ENCODE results near the gene CLDN25.
"Not testable (repeated sequence)": the region's sequence is repeated elsewhere in the genome, so short reads cannot be mapped to it uniquely, and the experiment has no call there.

CLDN25 gene

DNA sequence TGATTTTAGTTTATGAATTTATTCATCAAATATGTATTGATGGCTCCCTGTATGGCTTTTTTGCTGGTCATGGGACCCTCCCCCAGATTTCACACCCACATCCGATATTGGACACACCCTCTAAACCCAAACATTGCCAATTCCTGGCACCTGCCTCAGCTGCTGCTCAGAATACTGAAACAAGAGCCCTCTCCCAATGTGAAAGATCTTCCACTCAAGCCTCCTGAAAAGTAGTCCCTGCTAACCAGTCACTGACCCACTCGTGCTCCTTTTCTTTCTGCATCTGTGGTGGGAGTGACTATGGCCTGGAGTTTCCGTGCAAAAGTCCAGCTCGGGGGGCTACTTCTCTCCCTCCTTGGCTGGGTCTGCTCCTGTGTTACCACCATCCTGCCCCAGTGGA lies at the start of gene CLDN25:
Gene CLDN25, plus strand, starts transcription at position 301 of the 400 bp plus-strand sequence. Its CDS starts 0 bp downstream, at position 301.
- no peak for DNase-seq

DNA sequence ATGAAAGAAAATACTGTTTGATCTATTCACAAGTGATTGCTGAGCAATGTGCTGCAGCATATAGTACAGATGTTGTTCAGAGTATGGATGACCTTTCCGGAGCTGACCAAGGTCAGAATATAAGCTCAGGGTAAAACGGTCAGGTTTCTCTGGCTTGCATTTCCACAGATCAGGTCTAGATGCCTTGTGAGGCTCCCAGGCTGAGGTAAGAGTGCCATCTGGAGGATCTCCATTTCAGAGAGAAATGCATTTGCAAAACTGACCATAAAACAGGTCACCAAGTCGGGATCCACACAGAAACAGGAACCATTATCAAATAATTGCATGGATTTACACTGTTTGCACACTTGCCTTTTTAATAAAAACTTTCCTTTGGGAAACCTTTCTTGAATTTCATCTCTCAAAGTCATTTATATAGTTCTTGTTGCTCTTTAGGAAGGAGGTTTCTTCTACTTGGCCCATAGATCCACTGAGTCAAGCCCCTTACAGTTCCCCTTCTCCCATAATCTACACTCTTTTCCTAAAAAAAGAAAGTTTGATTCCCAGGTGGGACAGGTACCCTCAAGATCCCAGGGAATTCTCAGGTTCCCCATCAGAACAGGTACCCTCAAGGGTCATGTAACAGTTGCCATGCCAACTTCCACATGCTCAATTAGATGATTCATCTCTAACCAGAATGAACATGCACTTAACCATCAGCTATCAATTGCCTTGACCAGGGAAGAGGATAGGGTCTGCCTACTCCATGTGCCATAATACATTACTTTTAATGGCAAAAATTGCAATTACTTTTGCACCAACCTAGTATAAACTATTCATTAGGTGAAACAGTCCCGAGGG lies 48.5 kb upstream of the CLDN25 start:
- peak; percentile 74 for DNase-seq

DNA sequence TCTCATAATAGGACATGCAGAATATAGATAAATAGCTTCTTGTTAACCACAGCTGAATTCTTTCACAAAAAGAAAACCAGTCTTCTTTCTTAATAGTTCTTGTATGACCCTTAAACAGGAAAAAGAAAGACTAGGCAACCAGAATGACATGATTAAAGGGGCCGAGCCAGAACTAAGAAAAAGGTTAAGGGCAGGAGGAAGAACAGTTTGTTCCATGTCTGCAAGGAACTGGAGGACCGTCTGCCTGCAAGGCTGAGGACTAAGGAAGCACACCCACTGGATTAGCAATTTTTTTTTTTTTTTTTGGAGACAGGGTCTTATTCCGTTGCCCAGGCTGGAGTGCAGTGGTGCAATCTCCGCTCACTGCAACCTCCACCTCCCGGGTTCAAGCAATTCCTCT lies 47.5 kb upstream of the CLDN25 start:
- DNase-seq: no peak

DNA sequence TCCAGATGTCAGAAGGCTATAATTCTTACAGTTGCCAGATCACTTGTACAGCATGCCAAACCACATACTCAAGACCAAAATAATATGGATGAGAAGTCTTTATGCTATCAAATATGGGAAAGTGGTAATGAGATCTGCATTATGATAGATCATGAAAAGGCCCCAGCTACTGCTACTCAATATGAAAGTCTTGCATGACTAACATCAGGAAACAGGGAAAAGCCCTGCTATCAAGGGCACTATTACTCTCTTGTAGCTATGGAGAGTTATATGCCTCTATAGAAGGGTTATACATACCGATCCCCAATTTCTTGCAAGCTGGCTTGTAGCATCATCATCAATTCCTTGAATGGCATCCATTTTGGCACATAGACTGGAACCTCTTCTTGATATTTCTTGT lies 43.3 kb upstream of the CLDN25 start:
- DNase-seq: no peak

DNA sequence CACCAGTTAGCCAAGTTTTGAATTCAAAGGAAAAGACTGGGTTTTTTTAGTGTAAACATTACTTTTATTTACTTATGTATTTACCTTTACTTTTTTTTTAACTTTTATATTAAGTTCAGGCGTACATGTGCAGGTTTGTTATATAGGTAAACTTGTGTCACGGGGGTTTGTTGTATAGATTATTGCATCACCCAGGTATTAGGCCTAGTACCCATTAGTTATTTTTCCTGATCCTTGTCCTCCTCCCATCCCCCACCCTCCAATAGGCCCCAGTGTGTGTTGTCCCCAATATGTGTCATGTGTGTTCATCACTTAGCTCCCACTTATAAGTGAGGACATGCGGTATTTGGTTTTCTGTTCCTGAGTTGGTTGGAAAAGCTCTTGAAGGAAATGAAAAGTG lies 26.7 kb upstream of the CLDN25 start:
- no peak for DNase-seq

DNA sequence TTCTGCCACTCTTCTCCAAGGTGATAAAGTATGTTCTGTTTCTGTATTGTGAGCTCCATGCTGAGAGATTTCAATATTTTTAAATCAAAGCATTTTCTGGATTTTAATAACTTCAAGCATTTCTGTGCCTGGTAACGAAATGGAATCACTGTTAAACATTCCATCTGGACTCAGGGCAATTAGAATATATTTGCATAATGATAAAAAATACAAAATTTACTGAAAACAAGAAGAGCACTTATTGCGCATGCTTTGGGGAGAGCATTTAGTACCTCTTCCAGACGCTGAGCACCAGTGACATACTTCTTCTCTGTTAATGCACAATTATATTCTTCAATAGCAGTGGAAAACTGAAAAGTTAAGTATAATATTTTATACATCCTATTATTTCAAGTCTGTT lies 19.4 kb upstream of the CLDN25 start:
- DNase-seq: no peak

DNA sequence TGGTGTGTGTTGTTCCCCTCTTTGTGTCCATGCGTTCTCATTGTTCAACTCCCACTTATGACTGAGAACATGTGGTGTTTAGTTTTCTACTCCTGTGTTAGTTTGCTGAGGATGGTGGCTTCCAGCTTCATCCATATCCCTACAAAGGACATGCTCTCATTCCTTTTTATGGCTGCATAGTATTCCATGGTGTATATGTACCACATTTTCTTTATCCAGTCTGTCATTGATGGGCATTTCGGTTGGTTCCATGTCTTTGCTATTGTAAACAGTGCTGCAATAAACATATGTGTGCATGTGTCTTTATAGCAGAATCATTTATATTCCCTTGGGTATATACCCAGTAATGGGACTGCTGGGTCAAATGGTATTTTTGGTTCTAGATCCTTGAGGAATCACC lies 16.6 kb upstream of the CLDN25 start:
- not testable (repeated sequence) for DNase-seq

DNA sequence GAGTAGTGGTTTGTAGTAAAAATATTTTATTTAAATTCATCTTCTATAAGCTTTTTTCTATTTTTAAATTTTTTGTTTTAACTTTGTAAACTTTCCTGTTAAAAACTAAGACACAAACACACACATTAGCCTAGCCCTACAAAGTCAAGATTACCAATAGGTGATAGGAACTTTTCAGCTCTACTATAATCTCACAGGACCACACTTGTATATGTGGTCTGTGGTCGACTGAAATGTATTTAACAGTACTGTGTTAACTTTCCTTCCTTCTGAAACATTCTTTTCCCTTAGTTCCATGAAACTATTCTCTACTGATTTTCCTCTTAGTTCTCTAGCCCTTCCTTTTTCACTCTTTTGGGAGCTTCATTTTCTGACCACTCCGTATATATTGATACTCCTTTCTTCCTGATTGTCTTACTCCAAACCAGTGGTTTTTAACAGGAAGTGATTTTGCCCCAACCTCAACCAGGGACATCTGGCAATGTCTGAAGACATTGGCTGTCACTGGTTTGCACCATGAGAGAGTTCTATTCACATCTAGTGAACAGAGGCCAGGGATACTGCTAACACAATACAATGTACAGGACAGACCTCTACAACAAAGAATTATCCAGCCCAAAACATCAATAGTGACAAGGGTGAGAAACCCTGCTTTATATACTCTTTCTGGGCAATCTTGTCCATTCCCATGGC lies 14.9 kb upstream of the CLDN25 start:
- no peak for DNase-seq

DNA sequence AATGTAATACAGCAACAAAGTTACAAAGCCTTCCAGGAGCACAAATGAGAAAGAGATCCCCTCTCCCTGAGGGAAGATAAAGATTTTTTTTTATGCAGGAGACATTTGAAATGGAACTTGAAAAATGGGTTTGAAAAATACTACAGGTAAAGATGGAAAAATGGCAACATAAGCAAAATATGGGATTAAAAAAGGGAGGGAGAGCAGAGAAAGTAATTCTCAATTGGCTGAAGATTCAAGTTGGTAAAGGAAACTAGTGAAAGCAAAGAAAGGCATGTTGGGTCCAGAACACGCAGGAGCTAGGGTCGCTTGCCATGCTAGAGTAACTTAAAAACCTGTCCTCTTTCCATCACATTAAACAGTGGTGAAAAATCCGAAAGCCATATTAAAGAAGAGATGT lies 7.6 kb upstream of the CLDN25 start:
- no peak for DNase-seq

DNA sequence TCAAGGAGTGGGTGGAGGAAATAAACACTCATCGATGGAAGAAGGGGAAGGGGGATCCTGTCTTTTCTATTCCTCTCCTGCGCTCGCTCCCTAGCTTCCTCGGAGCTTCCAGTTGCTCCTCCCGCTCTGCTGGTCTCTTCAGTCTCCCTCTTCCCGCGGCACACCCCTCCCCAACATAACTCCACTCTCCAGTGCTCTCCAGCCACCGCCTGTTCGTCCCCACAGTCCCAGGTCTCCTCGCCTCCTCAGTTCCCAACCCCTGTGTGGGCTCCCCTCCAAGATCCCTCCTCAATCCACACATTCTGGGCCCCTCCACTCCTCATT lies 6.5 kb upstream of the CLDN25 start:
- peak; percentile 55 for DNase-seq

DNA sequence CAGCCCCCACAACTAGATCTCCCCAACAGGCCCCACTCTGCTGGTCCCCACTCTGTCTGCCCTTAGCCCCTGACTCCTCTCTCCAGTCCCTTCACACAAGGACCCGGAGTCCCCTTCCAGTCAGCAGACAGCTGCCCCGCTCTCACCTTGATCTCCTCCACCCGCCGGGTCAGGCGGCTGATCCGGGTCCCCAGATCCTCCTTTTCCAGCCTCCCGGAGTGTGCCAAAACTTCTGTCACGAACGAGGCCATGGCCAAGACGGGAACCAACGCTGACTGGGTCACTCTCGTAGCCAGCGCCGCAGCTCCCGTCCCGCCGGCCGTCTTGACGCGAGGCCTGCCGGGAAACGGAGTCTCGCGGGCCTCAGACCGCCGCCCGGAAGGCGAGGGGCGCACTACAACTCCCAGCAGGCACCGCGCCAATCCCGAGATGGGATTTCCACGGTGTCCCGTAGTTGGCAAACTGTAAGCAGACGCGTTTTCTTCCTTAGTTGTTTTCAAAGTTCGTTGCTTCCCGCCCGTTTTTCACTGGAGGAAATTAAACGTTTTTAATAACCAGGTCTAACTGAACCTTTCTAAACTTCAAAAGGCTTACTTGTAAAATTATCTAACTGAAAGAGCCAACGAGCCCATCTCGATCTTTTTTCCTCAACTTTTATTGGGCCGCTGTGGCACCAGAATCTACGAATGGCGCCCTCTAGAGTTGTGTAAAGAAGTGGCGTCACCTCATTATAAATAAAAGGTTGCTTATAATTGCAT lies 6.0 kb upstream of the CLDN25 start, which contains the start of gene ZW10:
Gene ZW10, minus strand, starts transcription at position 277 of the 758 bp plus-strand sequence. Its CDS starts 26 bp downstream, at position 251.
- DNase-seq: peak; percentile 96

DNA sequence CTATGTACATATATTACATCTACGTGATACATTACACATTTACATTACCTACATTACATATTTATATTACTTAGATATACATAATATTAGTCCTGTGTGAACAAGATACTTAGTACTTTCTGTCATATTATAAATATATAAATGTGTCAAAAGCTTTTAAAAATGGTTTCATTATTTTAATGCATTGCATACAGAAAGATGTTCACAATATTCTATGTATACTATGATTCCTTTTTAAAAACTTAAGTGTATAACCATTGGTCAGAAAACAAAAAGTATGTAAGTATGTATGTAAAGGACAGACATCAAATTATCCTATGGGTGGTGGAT lies 5.5 kb upstream of the CLDN25 start:
- DNase-seq: no peak

DNA sequence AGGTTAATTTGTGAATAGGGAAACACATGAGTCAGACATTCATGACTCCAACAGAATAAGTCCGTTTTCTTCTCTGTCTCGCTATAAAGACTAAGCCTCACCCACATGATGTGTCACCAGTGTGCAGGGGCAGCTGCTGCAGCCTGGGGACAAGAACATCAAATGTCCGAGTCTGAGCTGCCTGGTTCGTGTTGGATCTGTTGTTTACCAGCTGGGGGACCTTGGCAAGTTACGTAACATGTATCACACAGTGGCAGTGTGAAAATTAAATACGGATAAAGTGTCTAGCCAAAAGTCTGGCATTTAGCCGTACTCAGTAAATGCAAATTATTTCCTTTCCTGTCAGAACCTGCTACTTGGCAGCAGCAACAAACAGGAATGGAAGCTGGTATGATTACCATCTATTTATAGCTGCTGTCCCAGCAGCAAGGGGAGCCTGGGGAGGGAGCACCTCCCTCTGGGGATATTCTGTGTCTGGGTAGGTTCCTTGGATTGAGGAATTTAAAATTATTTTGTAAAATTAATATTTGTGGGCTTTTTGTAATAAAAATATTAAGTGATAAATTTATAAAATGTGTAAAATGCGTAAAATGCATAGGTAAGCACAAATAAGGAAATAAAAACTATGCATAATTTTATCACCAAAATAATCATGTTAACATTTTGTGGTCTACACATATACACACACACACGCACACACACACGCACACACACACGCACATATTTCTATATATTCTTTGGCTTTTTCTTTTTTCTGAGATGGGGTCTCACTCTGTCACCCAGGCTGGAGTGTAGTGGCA lies 1.3 kb upstream of the CLDN25 start:
- DNase-seq: peak; percentile 22

DNA sequence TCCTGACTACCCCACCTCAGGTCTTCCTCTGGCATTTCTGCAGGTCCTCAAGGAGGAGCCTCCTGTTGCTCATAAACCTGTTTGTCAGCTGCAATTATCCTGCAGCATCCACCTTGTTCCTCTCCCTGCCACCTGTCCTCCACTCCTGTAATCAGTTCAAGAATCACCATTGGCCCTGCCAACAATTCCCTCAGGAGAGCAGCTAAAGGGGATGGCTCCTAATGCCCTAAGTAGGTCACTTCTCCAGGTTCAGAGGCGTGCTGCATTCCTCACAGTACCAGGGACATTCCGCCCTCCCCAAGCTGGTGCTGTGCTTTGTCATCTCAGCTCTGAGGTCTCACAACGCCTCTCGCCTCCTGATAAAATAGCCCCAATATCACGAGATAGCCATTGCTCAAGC lies 2.1 kb downstream of the CLDN25 start:
- no peak for DNase-seq

DNA sequence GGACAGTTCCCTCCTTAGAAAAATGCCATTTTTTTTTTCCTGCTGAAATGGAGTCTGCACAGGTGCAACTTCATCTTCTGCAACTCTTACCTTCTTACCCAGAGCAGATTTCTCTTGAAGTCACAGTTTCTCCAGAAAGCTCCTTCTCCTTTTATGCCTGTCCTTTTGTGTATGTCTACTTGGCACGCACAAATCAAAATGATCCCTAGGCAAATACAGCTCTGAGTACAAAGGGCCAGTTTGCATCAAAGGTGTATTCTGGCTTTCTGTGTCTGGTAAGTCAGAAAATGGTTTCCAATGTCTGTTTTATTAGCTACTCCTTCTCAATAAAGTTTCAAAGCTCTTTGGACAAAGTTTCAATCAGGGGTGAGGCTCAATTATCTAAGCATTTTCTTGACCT lies 2.5 kb downstream of the CLDN25 start:
- no peak for DNase-seq

DNA sequence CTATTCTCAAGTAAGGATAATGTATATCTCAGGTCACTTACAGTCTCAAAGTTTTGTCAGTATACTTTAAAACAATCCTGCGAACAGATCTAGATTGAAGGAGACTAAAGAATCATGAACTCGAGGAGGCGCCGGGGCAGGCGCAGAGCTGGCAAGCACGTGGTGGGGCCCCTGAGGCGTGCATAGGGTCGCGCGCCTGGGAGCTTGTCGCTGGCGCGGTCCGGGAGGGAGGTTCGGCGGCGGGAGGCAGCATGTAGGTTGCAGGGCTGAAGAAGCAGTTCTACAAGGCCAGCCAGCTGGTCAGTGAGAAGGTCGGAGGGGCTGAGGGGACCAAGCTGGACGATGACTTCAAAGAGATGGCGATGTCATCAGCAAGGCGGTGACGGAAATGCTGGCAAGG lies 9.4 kb downstream of the CLDN25 start:
- not testable (repeated sequence) for DNase-seq

DNA sequence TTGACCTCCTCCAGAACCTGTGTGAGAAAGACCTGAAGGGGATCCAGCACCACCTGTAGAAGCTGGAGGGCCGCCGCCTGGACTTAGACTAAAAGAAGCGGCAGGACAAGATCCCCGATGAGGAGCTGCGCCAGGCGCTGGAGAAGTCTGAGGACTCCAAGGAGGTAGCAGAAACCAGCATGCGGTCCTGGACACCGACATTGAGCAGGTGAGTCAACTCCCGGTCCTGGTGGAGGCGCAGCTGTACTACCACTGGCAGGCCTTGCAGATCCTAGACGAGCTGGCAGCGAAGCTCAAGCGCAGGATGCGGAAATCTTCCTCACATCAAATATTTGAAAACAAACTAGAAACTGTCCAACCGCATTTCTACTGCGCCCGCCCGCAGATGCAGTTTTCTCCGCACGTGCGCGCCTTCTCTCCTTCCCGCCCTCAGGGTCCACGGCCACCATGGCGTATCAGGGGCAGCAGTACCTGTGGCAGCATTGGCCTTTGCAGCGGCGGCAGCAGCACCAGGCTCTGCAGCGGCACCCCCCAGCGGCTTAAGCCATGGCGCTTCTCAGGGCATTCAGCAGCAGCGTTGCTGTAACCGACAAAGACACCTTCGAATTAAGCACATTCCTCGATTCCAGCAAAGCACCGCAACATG lies 10.2 kb downstream of the CLDN25 start:
- no peak for DNase-seq

DNA sequence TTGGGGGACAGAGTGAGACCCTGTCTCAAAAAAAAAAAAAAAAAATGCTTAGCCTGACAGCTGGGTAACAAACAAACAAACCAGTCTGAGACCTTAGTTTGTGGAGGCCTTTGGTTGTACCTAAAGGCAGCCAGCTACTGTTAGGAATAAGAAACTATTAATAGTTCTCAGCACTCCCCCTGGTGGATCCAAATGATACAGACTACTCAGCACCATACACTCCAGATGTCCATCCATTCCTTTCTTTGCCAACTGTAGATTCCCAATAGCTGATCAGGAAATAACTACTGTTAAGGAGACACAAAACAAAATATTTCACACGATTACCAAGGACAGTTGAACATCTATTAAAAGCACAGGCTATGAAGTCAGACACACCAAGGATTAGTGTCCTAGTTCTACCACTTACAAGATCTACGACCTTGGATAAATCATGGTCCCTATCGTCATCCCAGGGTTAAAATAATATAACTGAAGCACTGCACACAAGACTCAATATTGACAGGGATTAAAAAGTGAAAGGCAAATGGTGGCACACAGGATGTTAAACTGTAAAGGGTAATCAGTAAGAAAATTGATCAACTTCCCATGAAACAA lies 17.2 kb downstream of the CLDN25 start:
- DNase-seq: peak; percentile 44

DNA sequence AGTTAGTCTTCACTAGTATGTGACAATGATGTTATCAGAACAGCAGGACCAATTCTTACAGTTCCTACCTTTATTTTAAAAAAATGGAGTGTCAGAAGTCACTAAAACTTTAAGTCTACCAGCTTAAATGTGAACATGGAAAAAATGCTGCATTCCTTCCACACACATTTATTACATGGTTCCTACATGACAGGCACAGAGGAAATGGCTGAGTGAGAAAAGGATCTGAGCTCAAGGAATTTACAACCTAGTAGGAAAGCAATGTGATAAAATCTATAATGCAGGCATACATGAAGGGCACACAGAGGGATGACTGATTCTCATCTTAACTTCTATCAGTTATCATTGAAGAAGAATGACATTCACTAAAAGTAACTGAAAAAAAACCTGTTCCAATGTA lies 23.0 kb downstream of the CLDN25 start:
- no peak for DNase-seq

DNA sequence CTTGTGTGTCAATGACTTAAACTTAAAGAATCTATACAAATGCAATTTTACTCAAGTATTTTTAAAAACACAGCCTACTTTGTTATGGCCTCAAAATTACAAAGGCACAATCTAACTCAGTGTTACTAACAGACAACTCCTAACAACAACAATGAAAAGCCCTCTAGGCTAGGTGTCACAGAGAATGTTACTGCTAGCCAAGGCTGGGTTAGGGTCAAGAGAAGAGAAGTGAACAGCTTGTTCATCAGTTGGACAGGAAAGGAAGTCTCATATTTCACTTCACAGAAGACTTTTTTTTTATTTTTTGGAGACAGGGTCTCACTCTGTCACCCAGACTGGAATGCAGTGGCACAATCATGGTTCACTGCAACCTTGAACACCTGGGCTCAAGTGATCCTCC lies 26.0 kb downstream of the CLDN25 start:
- no peak for DNase-seq

DNA sequence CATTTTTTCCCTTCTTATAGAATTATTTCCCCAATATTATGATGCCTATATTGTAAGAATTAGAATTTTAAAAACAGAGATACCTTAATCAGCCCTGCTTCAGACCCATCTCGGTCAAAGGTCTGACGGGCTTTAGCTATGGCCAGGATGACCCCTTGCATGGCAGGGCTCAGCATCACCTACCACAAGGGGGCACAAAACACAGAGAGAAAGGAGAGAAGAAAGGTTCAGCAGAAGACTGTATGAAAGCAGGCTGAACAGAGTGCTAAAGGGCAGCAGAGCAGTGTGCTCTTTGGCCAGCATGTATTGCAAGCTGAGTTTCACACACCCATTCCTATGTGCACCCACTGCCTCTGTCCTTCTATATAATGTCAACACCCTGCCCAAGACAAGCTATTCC lies 26.8 kb downstream of the CLDN25 start:
- DNase-seq: peak; percentile 42

DNA sequence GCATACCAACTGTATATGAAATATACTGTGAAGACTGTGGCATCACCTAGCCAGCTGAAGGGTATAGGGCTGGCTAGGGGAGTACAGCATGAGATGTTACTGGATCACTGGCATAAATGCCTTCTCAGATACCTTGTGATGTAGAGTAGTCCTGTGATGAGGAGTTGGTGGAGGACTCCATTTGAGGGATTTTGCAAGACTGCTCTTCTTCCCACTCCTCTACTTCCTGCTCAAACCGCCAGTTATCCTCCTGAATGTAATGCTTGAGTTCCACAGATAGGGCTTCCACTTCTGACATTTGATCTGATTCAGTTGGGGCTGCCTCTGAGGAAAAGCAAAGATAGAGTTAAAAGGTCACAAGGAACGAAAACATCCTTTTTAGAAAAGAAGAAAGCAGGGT lies 29.3 kb downstream of the CLDN25 start:
- DNase-seq: no peak

Data from NCI-H1092 treated with DMSO at 0.1 percent for 48 hours (cell line).